NCI-H2029 (cell line): Measurements from ENCODE around the gene NFYC.

Experiments
- DNase-seq: peaks from one replicate; lab custom pipeline; 2025; lab: John Stamatoyannopoulos, UW

NFYC gene

GRCh38 chr1:40783001-40783905, 91.7 kb downstream of the NFYC start, which contains the start of gene KCNQ4:
Gene KCNQ4 (plus strand): TSS chr1:40783787. CDS start chr1:40784094, 307 bp downstream.
- peak; percentile 89 for DNase-seq

DNA sequence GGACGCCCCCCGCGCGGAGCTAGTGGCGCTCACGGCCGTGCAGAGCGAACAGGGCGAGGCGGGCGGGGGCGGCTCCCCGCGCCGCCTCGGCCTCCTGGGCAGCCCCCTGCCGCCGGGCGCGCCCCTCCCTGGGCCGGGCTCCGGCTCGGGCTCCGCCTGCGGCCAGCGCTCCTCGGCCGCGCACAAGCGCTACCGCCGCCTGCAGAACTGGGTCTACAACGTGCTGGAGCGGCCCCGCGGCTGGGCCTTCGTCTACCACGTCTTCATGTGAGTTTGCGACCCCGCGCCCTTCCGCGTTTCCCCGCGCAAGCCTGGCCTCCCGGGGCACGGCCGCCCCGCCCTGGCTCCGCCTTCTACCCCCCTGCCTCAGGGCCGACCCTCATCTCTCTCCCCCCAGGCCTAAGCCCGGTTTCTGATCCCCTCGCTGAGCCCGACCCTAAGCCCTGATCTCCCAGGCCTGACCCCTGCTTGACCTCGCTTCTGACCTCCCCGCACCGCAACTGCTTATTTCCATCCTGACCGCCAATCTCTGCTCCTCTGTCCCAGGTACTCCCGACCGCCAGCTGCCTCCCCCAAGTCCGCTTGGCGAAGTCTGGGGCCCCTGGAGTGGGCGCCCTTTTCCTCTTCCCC, 92.8 kb downstream of the NFYC start:
- no peak for DNase-seq

DNA sequence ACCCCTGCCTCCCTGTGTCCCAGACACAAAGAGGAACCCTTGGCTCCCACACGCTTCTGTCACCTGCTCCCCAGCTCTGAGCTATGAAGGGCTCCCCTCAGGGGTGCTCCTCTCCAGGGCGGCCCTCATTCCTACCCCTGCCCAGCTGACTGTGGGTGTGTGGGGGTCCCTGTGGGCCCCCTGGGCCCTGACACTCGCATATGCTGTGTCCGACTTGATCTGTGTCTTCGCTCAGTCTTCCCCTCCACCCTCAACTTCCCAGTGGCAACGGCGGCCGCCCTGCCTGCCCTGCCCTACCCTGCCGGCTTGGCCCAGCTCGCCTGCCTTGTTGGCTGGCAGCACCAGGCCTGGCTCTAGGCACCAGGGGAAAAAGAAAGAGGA, 93.3 kb downstream of the NFYC start:
- no peak for DNase-seq

DNA sequence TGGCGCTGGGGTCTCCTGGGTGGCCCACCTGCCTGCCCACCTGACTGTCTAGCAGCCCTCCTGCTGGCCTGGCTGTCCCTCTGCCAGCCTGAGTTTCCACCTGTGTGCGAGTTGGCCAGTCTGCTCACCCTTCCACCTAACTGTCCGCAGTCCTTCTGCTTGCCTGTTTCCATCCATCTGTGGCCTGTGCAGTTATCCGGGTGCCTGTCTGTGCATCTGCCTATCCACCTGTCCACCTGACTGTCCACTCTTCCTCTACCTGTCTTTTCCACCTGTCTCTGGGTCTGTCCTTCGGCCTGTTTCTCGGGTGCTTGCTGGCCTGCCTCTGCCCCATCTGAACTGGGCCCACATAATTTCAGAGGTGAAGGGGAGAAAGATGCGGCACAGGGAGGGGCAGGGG, 93.9 kb downstream of the NFYC start:
- DNase-seq: no peak

- no peak for DNase-seq
Measured at GRCh38 chr1:40786171-40786994, 94.9 kb downstream of the NFYC start.

- DNase-seq: no peak
Measured at GRCh38 chr1:40786995-40787705, 95.6 kb downstream of the NFYC start.

- DNase-seq: no peak
Measured at GRCh38 chr1:40787737-40788560, 96.4 kb downstream of the NFYC start.

DNA sequence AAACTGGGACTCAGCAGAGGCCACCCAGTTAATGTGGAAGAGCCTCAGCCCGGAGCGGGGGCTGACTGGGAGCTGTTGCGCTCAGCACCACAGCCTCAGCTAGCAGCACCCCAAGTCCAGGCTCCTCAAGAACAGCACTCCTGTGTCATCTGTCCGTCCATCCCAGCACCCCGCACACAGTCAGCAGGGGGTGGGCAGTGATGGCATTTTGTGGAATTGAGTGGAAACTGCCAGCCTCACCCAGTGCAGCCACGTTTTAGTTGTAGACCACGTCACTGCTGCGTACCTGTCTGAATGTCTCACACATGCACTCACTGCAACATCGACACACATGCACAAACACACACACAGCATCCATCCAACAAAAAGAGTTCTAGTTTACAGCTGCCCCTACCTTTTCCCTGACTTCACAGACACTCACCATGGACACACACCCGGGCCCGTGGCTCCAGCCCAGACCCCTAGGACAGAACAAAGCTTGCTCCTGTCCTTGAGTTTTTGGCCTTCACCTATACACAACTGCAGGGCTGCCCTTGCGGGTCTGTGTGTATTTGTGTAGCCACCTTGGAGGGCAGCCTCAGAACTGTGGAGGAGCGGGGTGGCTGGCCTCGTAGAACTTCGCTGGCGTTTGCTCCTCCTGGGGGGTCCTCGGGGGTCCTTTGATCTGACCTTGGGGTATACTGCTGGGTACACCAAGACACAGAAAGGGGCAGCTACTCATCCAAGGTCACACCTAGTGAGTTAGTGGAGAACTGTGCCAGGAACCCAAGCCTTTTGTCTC, 97.2 kb downstream of the NFYC start:
- no peak for DNase-seq

DNA sequence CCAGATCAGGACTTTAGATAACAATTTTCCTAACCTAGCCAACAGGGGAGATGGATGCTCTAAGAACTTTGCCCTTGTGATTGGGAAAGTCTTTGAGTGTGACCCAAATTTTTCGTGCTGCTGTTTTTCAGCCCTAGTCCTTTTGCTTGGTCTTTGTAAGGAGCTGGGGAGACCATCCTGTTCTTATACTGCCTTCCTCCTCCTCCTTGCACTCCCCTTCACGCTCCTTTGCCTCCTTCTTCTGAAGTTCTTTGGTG, 97.8 kb downstream of the NFYC start:
- DNase-seq: no peak

GRCh38 chr1:40789661-40790430, 98.3 kb downstream of the NFYC start:
- no peak for DNase-seq

GRCh38 chr1:40792036-40792435, 100.5 kb downstream of the NFYC start:
- no peak for DNase-seq

DNA sequence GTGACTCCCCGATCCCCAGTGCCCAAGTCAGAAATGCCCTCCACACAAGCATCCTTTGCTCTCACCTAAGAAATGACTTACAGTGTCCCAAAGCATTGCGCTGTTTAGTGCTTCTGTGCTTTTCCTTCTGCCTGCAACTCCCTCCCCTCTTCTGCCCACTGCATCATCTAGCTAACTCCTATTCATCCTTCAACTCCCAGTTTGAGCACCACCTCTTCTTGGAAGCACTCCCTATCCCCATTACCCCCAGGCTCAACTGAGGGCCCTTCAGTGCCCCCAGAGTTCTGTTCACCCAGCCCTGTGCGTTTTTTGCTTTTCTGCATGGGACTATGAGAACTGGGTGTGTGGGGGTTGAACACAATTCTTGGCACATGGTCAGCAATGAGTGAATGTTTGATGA, 102.1 kb downstream of the NFYC start:
- DNase-seq: no peak

DNA sequence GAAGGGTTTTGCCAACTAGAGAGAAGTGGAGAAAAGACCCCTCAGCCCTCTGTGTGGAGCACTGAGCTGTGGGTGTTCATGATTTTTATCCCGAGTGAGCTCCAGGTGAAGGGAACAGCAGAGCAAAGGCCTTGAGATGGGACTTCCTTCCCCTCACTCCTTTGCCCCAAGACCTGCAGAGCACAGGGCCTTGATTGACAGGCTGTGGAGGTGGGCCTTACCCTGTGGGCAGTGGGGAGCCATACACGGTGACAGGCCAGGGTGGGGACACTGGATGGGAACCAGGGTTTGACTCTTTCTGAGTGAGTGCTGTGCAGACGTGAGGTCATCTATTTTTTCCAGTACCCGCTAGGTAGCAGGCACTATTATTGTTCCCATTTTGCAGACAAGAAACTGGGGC, 102.5 kb downstream of the NFYC start:
- DNase-seq: no peak

DNA sequence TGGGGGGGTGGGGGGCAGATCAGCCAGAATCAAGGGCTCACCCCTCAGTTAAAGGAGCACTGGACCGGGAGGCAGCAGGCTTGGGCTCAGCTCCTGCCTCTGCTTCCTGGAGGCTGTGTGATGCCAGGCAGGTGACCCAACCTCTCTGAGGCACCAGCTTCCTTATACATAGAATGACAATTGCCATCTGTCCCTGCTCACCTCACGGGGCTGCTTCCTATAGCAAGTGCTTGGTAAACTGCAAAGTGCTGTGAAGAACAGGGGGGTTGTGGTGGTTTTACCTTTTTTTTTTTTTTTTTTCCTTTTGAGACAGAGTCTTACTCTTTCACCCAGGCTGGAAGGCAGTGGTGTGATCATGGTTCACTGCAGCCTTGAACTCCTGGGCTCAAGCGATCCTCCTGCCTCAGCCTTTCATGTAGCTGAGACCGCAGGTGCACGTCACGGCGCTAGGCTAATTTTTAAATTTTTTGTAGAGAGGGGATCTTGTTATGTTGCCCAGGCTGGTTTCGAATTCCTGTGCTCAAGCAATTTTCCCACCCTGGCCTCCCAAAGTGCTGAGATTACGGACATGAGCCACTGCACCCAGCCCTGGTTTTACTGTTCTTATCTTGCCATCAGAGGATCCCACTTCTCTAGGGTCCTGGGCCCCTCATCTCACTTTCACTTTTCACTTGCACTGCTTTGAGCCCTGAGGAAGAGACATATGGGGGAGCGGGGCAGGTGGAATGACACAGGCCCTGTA, 103.6 kb downstream of the NFYC start:
- no peak for DNase-seq

- no peak for DNase-seq
Measured at GRCh38 chr1:40795811-40796586, 104.5 kb downstream of the NFYC start.

DNA sequence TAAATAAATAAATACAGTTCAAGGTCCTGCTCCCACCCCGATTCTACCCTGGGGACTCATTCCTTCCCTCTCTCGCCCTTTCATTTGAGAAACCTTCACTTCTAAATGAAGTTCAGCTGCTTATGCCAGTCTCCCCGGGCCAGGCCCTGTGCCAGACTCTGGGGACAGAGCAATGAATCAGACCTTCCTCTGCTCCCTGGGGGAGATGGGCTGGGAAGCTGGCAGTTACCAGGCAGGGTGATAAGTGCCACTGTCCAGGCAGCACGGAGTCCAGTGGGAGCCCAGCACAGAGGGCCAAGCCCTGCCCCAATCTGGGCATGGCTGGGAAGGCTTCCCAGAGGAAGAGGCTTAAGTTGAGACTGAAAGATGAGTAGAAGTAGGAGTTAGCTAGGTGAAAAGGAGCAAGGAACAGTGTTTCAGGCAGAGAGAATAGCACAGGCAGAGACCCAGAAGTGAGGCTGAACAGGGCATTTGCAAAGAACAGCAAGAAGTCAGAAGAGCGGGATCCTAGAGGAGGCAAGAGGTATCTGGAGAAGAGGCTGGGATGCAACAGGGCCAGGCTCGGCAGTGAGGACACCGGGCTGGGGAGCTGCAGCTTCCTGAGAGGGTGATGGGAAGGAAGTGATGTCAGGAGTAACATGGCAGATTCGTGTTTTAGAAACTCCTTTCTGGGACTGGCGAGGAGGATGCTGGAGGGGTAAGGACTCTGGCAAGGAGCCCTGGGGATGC, 105.6 kb downstream of the NFYC start:
- no peak for DNase-seq

DNA sequence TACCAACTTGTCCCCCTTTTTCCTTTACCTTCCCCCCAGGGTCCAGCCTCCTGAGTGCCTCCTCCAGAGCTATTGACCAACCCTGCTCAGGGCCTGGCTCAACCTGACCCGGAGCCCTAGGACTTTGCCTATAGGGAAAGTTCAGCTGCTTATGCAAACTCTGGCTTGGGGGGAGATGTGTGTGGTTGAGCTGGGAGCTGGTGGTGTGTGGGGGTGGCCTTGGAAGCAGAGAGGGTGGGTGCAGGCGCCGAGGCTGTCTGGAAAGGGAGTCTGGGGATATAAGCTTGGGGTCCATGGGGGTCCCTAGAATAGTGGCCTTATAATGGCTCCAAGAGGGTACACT, 106.1 kb downstream of the NFYC start:
- DNase-seq: no peak
